Caco-2 (cell line): Measurements from ENCODE around the gene PPFIBP1. TPM values are rescaled to one million over a fixed set of nuclear protein-coding genes. Genes with fewer than 3 reads are reported as not detected.
"Not testable (repeated sequence)": the region's sequence is repeated elsewhere in the genome, so short reads cannot be mapped to it uniquely, and the experiment has no call there.

Experiments used
- BruUV-seq: library from RNA; stranded (reverse); fragments of 400-500 nt; replicated peaks from 2 replicates; lab custom pipeline; 2021; lab: Mats Ljungman, UMichigan
- CTCF ChIA-PET: fragments of 300-600 bp; sonication (Branson Sonifier 250); formaldehyde crosslinking; loops from one replicate; lab custom pipeline; 2022; ENCODE audit warnings: antibody characterized with exemption; lab: Charles Lee
- POLR2A ChIA-PET: fragments of 300-600 bp; sonication (Branson Sonifier 250); formaldehyde crosslinking; loops from one replicate; lab custom pipeline; 2022; ENCODE audit warnings: antibody characterized with exemption; lab: Charles Lee
- DNase-seq, 2 experiments: peaks; one replicate each; pipeline versions ENCODE4 v3.0.0 to v3.0.0-alpha.2; 2020 to 2022
- H3K27me3 ChIP-seq: replicated peaks from 2 replicates; pipeline ENCODE4 v1.6.0; 2011; ENCODE audit warnings: low read length; ENCODE audit not compliant: control insufficient read depth, insufficient read depth
- H3K36me3 ChIP-seq: 2 replicates; pipeline ENCODE4 v1.5.1; 2011; ENCODE audit warnings: low read length; ENCODE audit not compliant: control insufficient read depth, insufficient read depth
- H3K4me1 ChIP-seq: fragments of 250-450 bp; sonication (Bioruptor Pico); 2 replicates; pipeline ENCODE4 v1.5.1; 2020; ENCODE audit warnings: mild to moderate bottlenecking
- H3K4me3 ChIP-seq: 2 replicates; pipeline ENCODE4 v1.5.1; 2011; ENCODE audit warnings: low read depth, mild to moderate bottlenecking, control low read depth, low read length
- H3K9me3 ChIP-seq: fragments of 250-450 bp; sonication (Bioruptor Pico); 2 replicates; pipeline ENCODE4 v1.5.1; 2020; ENCODE audit warnings: mild to moderate bottlenecking, moderate library complexity
- H3K27ac Mint-ChIP-seq: one replicate; pipeline ENCODE4 v1.8.0; 2022; ENCODE audit warnings: mixed read lengths; ENCODE audit not compliant: unreplicated experiment
- H3K27me3 Mint-ChIP-seq: one replicate; pipeline ENCODE4 v1.8.0; 2022; ENCODE audit warnings: mixed read lengths; ENCODE audit not compliant: insufficient read depth, unreplicated experiment
- H3K36me3 Mint-ChIP-seq: one replicate; pipeline ENCODE4 v1.8.0; 2022; ENCODE audit warnings: mild to moderate bottlenecking, mixed read lengths; ENCODE audit not compliant: insufficient read depth, unreplicated experiment
- H3K4me1 Mint-ChIP-seq: one replicate; pipeline ENCODE4 v1.8.0; 2022; ENCODE audit warnings: low read depth, mixed read lengths; ENCODE audit not compliant: unreplicated experiment
- H3K4me3 Mint-ChIP-seq: one replicate; pipeline ENCODE4 v1.8.0; 2022; ENCODE audit warnings: mild to moderate bottlenecking, moderate library complexity, mixed read lengths; ENCODE audit not compliant: unreplicated experiment
- H3K9me3 Mint-ChIP-seq: one replicate; pipeline ENCODE4 v1.8.0; 2022; ENCODE audit warnings: mixed read lengths; ENCODE audit not compliant: unreplicated experiment
- CTCF ChIP-seq, 2 experiments: fragments of 200-600 bp in 1 of 2; IDR thresholded peaks; 1 replicate in 1 of 2; 2 replicates in 1 of 2; pipeline versions ENCODE4 v1.5.1 to v1.8.0; 2011 to 2022; ENCODE audit warnings: antibody characterized with exemption in 1 of 2, control low read depth in 1 of 2, inconsistent platforms in 1 of 2, low read depth in 1 of 2, low read length in 1 of 2, mild to moderate bottlenecking in 1 of 2, moderate library complexity in 1 of 2; ENCODE audit not compliant: insufficient read depth in 1 of 2, severe bottlenecking in 1 of 2, unreplicated experiment in 1 of 2
- intact Hi-C: fragments of 100-400 bp; cut with micrococcal nuclease; formaldehyde crosslinking; loops from one replicate; pipeline ENCODE4 v1.10.0; 2022; ENCODE audit not compliant: unreplicated experiment
- total RNA-seq: library from RNA; stranded (reverse); gene quantifications from 2 replicates; pipeline ENCODE4 v1.2.3, GENCODE V29; 2022

The PPFIBP1 gene
- total RNA-seq, 1 experiment from 2014 or later = 109 TPM

GRCh38 chr12:27623645-27624044 lies 99.6 kb downstream of the PPFIBP1 start:
- H3K36me3 ChIP-seq = no peaks in the 10 kb centered on the region
- peaks cover 27% of the 10 kb centered on the region for H3K4me1 ChIP-seq
- intact Hi-C loops = no loop called here
- no peaks in the 10 kb centered on the region for H3K9me3 ChIP-seq
- Mint-ChIP-seq H3K4me3 (no peak overlapping the region), H3K36me3 (peaks cover 8% of the 10 kb centered on the region), H3K9me3 (no peaks in the 10 kb centered on the region), H3K27ac (no peak overlapping the region), H3K27me3 (no peaks in the 10 kb centered on the region), H3K4me1 (peaks cover 37% of the 10 kb centered on the region)
- H3K4me3 ChIP-seq = no peak overlapping the region
- CTCF ChIA-PET = no interaction called here
- TF ChIP-seq CTCF (IDR thresholded peaks at IDR 0.05; ENCODE audit: insufficient read depth in 1 of 2, low read depth in 1 of 2, low read length in 1 of 2, severe bottlenecking in 1 of 2, unreplicated experiment in 1 of 2) = no peak
- POLR2A ChIA-PET = no interaction called here
- no TSS peak for BruUV-seq
- no peak for DNase-seq
- H3K27me3 ChIP-seq = no peaks in the 10 kb centered on the region

GRCh38 chr12:27624586-27624985 lies 100.6 kb downstream of the PPFIBP1 start:
- no peak overlapping the region for H3K4me3 ChIP-seq
- Mint-ChIP-seq H3K27ac (no peak overlapping the region), H3K36me3 (peaks cover 7% of the 10 kb centered on the region), H3K27me3 (no peaks in the 10 kb centered on the region), H3K4me3 (no peak overlapping the region), H3K4me1 (peaks cover 29% of the 10 kb centered on the region), H3K9me3 (no peaks in the 10 kb centered on the region)
- intact Hi-C loops = no loop called here
- DNase-seq = no peak
- POLR2A ChIA-PET = interaction anchor here (0.6 kb wide), 1 partner anchor 92 kb away, joined by 3 read pairs; no protein-coding TSS in a partner anchor
- H3K9me3 ChIP-seq = no peaks in the 10 kb centered on the region
- BruUV-seq = no TSS peak
- H3K4me1 ChIP-seq = peaks cover 18% of the 10 kb centered on the region
- no peaks in the 10 kb centered on the region for H3K27me3 ChIP-seq
- no peaks in the 10 kb centered on the region for H3K36me3 ChIP-seq
- CTCF ChIA-PET = no interaction called here
- TF ChIP-seq CTCF (IDR thresholded peaks at IDR 0.05; ENCODE audit: insufficient read depth in 1 of 2, low read depth in 1 of 2, low read length in 1 of 2, severe bottlenecking in 1 of 2, unreplicated experiment in 1 of 2) = no peak

GRCh38 chr12:27627123-27627852 lies 103.3 kb downstream of the PPFIBP1 start:
- ChIA-PET POLR2A (interaction anchor here (0.6 kb wide), 1 partner anchor 103 kb away, joined by 7 read pairs; the partner anchor contains the start of gene PPFIBP1), CTCF (no interaction called here)
- no peak overlapping the region for H3K4me3 ChIP-seq
- Mint-ChIP-seq H3K27me3 (no peaks in the 10 kb centered on the region), H3K9me3 (no peaks in the 10 kb centered on the region), H3K27ac (no peak overlapping the region), H3K36me3 (no peaks in the 10 kb centered on the region), H3K4me3 (no peak overlapping the region), H3K4me1 (peaks cover 21% of the 10 kb centered on the region)
- no peaks in the 10 kb centered on the region for H3K36me3 ChIP-seq
- BruUV-seq = no TSS peak
- H3K9me3 ChIP-seq = no peaks in the 10 kb centered on the region
- peaks cover 12% of the 10 kb centered on the region for H3K4me1 ChIP-seq
- intact Hi-C loops = no loop called here
- no peak for DNase-seq
- no peaks in the 10 kb centered on the region for H3K27me3 ChIP-seq
- TF ChIP-seq CTCF (IDR thresholded peaks at IDR 0.05; ENCODE audit: insufficient read depth in 1 of 2, low read depth in 1 of 2, low read length in 1 of 2, severe bottlenecking in 1 of 2, unreplicated experiment in 1 of 2) = no peak

- H3K9me3 ChIP-seq, H3K4me3 Mint-ChIP-seq, DNase-seq, H3K36me3 ChIP-seq, H3K4me3 ChIP-seq, H3K36me3 Mint-ChIP-seq, POLR2A ChIA-PET, H3K27me3 ChIP-seq, BruUV-seq, H3K27ac Mint-ChIP-seq, intact Hi-C loops, CTCF ChIA-PET, H3K27me3 Mint-ChIP-seq, H3K9me3 Mint-ChIP-seq: not testable (repeated sequence)
- peaks cover 12% of the 10 kb centered on the region for H3K4me1 ChIP-seq
- H3K4me1 Mint-ChIP-seq = peaks cover 23% of the 10 kb centered on the region
These were observed 104.0 kb downstream of the PPFIBP1 start for GRCh38 chr12:27627853-27628469.

- H3K36me3 ChIP-seq, H3K4me1 ChIP-seq, H3K9me3 Mint-ChIP-seq, H3K9me3 ChIP-seq, H3K27me3 Mint-ChIP-seq, H3K4me3 ChIP-seq, intact Hi-C loops, CTCF ChIA-PET, POLR2A ChIA-PET, H3K4me3 Mint-ChIP-seq, H3K27me3 ChIP-seq, BruUV-seq, DNase-seq, H3K27ac Mint-ChIP-seq: not testable (repeated sequence)
- peaks cover 21% of the 10 kb centered on the region for H3K4me1 Mint-ChIP-seq
- H3K36me3 Mint-ChIP-seq = peaks cover 24% of the 10 kb centered on the region
These were observed 106.2 kb downstream of the PPFIBP1 start for GRCh38 chr12:27630219-27630618.
